GM18951 (cell line): ENCODE measurements around the gene SLC25A45.
A peak's percentile ranks its signal among the peaks of the same experiment; 100 is the strongest.

Experiments used
- POLR2A ChIP-seq: IDR thresholded peaks from 4 replicates; pipeline ENCODE4 v1.6.1; 2011; ENCODE audit warnings: mild to moderate bottlenecking; ENCODE audit not compliant: insufficient read length, insufficient read depth; ENCODE audit errors: extremely low read depth
- in situ Hi-C: fragments of 300-500 bp; cut with MboI; formaldehyde crosslinking; loops from one replicate; pipeline ENCODE4 v1.12.0; 2022; ENCODE audit warnings: low sequenced_read_pairs, mixed read lengths, inconsistent platforms; ENCODE audit not compliant: unreplicated experiment

Gene SLC25A45

GRCh38 chr11:65362966-65363365 lies 19.5 kb downstream of the SLC25A45 start:
- no peak for TF ChIP-seq POLR2A
- in situ Hi-C loops, result no loop called here

GRCh38 chr11:65362320-65362931 lies 20.0 kb downstream of the SLC25A45 start:
- in situ Hi-C loops, result no loop called here

GRCh38 chr11:65357856-65358356 lies 24.5 kb downstream of the SLC25A45 start:
- no peak for TF ChIP-seq POLR2A

More at GRCh38 chr11:65362320-65362931, 20.0 kb downstream of the SLC25A45 start:
- TF ChIP-seq POLR2A, result no peak

GRCh38 chr11:65356394-65356972 lies 26.0 kb downstream of the SLC25A45 start:
- in situ Hi-C loops, result no loop called here
- TF ChIP-seq POLR2A, result no peak

More at GRCh38 chr11:65357856-65358356, 24.5 kb downstream of the SLC25A45 start:
- in situ Hi-C loops, result no loop called here

GRCh38 chr11:65355776-65356393 lies 26.6 kb downstream of the SLC25A45 start:
- TF ChIP-seq POLR2A, result no peak
- in situ Hi-C loops, result no loop called here

GRCh38 chr11:65355013-65355775 lies 27.3 kb downstream of the SLC25A45 start:
- TF ChIP-seq POLR2A, result no peak
- in situ Hi-C loops, result no loop called here

- in situ Hi-C loops, result no loop called here
- TF ChIP-seq POLR2A, result peak; percentile 85
These were observed 28.0 kb downstream of the SLC25A45 start, which contains the start of gene TIGD3 for GRCh38 chr11:65354265-65355012. Gene TIGD3, plus strand, starts transcription at chr11:65354751. Its CDS starts 1,058 bp downstream, at chr11:65355809.

GRCh38 chr11:65353900-65354264 lies 28.6 kb downstream of the SLC25A45 start:
- in situ Hi-C loops, result no loop called here
- TF ChIP-seq POLR2A, result no peak

- in situ Hi-C loops, result no loop called here
These were observed 29.1 kb downstream of the SLC25A45 start for GRCh38 chr11:65353376-65353775.

GRCh38 chr11:65352783-65353182 lies 29.7 kb downstream of the SLC25A45 start:
- in situ Hi-C loops, result no loop called here
- TF ChIP-seq POLR2A, result no peak

More at GRCh38 chr11:65353376-65353775, 29.1 kb downstream of the SLC25A45 start:
- TF ChIP-seq POLR2A, result no peak

- in situ Hi-C loops, result no loop called here
- no peak for TF ChIP-seq POLR2A
These were observed 30.9 kb downstream of the SLC25A45 start for GRCh38 chr11:65351511-65351910.

GRCh38 chr11:65341856-65342255 lies 40.6 kb downstream of the SLC25A45 start:
- in situ Hi-C loops, result no loop called here
- no peak for TF ChIP-seq POLR2A
